Right lobe of liver (tissue), 4 donors: ENCODE results near the gene CACNA2D2.

Source experiments
- CTCF ChIP-seq, 4 donors: fragments of 200-600 bp in 3 of 4; fragments of 450-650 bp in 1 of 4; IDR thresholded peaks; one replicate each; pipeline versions ENCODE4 v1.5.1 to v1.8.0; 2016 to 2022; ENCODE audit warnings: antibody characterized with exemption in 4 of 4, mild to moderate bottlenecking in 2 of 4
- POLR2A ChIP-seq: fragments of 450-650 bp; IDR thresholded peaks from one replicate; pipeline ENCODE4 v1.6.1; 2017; ENCODE audit warnings: antibody characterized with exemption, mild to moderate bottlenecking
- donor health status: DM: no; HTN: no; CAD: no.
- donor health status: DM: no; HTN: no; CAD: no.
- donor health status: DM: no; HTN: yes; CAD: no.

GRCh38 chr3:50537421-50538129 is 34.1 kb upstream of the CACNA2D2 start:
- TF ChIP-seq POLR2A (no peak), CTCF (IDR thresholded peaks at IDR 0.05) (no peak)
